GM18505 (cell line): Measurements from ENCODE around the gene PRSS22.

Experiments used
- ATAC-seq: cut with Tn5 transposase; IDR thresholded peaks from one replicate; pipeline ENCODE4 v1.9.1; 2021; ENCODE audit not compliant: unreplicated experiment
- POLR2A ChIP-seq: IDR thresholded peaks from 4 replicates; pipeline ENCODE4 v1.6.1; 2011; ENCODE audit warnings: borderline replicate concordance; ENCODE audit not compliant: insufficient read depth, insufficient read length; ENCODE audit errors: extremely low read depth

Gene PRSS22

DNA sequence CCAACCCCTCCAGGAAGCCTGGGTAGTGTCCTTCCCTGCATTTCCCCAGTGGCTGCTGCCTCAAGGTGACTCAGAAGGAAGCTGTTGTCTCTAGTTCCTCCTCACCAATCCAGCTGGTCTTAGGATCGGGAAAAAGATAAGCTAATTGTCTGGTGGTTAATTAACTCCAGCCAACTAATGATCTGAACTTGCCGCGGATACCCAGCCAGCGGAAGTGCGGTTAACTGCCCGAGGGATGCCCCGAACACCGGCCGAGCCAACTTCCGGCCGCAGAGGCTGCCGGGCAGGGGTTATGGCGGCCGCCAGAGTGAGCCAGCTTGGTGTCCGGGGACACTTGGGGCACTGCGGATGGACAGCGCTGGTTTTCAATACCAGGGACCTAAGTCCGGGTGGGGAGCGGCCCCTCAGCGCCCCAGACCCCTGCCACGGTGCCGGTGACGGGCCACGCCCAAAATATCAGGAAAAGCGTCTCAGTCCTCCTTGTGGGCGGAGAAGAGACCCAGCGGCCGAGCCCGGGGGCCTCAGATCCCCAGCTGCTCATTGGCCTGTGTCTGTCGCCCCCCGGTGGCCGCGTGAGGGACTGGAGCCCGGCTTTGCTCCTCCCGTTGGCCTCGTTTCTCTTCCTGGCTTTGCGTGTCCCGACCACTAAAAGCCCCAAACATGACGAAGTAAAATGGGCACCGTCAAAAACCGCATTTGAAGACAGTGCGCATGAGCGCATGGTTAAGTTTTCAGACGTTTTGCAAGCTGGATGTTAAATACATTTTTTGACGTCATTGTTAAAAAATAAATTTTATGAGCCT, 10.2 kb upstream of the PRSS22 start:
- peak; percentile 94 for ATAC-seq
- TF ChIP-seq POLR2A, result peak; percentile 95

DNA sequence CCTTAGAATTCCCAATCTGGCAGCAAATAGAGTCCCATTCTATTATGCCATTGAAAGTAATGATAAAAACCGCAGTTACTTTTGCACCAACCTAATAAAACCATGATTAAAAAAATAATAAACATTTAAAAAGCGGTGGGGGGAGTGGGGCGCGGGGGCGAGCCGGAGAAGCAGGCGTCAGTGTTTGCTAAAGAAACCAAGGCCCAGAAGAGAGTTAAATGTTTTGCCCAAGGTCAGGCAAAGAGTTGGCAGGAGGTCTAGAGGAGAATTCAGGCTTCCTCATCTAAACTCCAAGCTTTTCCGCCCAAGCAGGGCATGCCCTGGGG, 9.7 kb upstream of the PRSS22 start:
- no peak for TF ChIP-seq POLR2A
- no peak for ATAC-seq

DNA sequence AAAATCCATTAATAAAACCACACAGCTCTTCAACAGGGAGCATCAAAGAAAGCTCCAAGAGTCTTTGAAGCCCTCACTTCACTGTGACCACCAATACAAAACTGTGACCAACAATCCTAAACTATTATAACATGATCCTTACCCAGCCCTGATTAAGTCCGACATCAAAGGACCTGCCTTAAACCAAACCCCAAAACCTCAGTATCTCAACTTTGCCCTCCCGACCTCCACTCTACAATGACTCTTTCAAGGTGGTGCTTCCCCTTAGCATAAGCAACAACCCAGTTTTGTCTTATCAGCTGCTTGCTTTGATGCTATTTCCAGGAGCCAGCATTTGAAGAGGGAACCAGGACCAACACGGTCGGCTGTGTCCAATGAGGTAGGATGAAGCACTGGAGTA, 8.5 kb upstream of the PRSS22 start:
- no peak for ATAC-seq

DNA sequence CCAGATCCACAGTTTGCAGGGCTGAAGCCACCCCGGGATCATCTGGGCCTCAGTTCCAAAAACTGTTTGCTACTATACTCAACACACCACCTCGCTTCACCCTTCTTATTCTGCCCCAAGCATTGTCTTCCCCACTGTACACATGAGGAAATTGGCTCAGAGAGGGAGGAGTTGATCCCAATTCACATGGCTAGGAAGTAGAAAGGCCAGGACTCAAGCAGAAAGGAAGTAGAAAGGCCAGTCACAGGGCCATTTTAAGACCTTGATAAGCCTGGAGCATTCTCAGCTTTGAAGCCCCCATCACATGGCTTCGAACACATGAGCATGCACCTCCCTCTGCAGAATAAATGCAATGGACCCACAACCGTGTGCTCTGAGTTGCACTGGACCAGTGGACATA, 7.7 kb upstream of the PRSS22 start:
- no peak for TF ChIP-seq POLR2A
- ATAC-seq, result no peak

More for the DNA sequence above, 8.5 kb upstream of the PRSS22 start:
- no peak for TF ChIP-seq POLR2A

DNA sequence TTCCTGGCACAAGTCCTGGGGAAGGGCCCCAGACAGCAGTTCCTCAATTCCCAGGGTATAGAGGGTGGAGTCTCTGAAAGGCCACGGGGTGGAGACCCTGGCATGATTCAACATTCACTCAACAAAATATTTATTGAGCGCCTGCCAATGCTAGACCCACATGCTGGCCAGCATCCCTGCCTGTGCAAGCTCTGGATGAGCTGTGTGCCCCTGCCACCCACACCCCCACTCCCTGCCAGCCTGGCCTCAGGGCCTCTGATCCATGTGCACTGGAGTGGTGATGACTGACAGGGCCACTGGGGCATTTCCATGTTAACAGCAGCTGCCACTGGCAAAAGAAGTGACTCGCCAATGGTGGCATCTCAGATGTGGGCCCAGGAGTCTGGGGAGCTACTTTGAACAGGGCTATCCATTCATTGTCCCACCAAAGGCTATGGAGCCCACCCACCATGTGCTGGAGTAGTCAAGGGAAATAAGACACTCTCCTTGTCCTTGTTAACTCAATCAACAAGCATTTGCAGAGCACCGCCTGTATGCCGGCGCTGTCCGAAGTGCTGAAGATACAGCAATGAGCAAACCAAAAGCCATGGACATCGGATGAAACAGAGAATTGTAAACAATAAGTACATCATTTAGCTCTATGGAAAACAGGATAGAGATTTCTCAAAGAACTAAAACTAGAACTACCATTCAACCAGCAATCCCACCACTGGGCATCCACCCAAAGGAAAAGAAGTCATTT, 3.0 kb upstream of the PRSS22 start:
- TF ChIP-seq POLR2A, result no peak

DNA sequence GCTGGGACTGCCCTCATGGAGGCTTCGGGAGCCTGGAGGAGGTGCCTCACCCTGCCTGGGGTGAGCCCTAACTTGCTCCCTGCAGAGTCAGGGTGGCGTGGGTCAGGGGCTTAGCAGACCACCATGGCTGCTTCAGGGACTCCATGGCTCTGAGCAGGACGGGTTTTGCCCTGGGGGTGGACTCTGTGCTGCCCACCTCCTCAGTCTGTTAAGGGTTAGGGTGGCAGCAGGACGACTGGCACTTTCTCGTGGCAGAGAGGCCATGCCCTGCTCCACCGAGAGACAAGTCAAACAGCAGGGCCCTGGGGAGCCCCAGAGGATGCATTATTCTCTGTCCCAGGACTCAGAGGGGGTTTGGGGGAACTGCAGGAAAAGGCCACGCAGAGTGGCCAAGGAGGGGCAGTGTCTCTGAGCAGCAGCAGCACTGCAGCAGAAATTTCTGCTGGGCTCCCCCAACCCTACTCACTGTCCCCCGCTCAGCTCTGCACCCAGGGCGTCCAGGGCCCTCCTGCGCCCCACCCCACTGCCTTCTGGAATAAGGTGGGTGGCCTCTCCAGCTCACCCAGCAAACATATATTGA, 1.8 kb upstream of the PRSS22 start:
- ATAC-seq, result no peak
- TF ChIP-seq POLR2A, result no peak

More for the DNA sequence above, 3.0 kb upstream of the PRSS22 start:
- no peak for ATAC-seq

DNA sequence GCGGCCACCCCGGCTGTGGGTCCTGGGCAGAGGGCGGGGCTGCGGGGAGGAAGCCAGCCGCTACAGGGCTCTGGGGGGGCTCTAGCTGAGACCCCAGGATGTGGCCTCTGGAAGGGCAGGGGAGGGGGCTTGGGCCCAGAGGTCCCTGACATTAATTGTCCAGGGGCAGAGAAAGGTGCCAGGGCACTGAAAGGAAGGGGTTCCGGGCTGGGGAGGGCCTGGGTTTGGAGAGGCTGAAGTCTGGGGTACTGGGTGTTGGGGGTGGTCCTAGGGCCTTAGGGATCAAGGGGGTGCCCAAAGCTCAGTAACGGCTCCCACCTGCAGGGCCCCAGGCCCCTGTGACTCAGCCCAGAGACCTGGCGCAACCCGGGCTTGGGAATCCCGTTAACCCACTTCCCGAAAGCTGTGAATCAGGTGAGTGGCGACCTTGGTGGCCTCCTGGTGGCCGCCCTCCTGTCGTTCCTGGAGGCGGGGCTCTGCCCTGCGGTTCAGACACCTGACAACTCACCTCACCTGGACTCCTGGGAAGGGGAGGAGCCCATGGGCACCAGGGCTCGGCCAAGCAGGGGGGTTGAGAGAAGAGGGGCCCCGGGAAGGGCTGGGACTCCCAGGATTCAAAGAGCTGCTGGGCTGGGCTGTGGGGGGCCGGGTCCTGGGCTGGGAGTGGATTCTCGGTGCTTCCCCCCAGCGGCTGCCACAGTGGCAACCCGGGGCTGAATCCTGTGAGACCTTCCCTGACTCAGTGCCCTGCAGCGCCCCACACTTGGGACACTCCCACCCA, 465 bp upstream of the PRSS22 start:
- TF ChIP-seq POLR2A, result no peak

DNA sequence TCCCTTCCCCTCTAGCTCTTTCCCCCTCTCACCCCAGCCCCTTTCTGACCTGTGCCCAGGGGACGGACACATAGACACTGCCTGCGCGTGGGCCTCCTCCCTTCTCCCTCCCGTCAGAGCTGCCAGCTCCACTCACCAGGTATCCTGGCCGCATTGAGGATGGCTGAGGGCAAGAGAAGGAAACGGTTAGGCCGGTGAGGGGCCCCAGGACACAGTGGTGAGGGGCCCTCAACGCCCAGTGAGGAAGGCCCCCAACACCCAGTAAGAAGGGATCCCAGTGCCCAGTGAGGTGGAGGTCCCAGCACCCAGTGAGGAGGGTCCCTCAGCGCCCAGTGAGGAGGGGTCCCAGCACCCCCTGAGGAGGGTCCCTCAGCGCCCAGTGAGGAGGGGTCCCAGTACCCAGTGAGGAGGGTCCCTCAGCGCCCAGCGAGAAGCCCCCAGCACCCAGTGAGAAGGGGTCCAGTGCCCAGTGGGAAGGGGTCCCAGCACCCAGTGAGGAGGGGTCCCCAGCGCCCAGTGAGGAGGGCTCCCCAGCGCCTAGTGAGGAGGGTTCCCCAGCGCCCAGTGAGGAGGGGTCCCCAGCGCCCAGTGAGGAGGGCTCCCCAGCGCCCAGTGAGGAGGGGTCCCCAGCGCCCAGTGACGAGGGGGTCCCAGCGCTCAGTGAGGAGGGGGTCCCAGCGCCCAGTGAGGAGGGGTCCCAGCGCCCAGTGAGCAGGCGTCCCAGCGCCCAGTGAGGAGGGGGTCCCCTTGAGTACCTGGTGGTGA, 1.1 kb downstream of the PRSS22 start:
- no peak for ATAC-seq
- no peak for TF ChIP-seq POLR2A

More for the DNA sequence above, 465 bp upstream of the PRSS22 start:
- no peak for ATAC-seq

DNA sequence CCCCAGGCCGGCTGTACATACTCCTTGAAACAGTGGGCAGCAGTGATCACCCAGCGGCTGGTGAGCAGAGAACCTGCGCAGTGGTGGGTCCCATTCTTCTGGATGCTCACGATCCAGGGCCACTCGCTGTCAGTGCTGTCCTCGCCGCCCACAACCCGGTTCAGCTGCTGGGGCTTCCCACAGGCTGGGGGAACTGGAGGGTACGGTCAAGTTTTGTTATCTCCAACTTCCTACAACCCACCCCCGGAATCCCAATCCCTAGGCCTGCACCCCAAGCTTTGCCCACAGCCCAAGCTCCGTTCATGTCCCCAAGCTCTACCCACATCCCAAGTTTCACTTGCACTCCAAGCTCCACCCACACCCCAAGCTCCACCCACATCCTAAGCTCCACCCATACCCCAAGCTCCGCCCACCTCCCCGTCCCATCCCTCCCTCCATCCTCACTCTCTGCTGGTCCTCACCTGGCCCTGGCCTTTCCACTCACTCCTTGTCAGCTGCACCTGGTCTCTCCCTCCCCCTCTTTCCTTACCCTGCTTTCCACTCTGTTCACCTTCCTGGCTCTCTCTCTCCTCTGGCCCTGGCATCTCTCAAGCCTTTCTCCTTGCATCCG, 1.8 kb downstream of the PRSS22 start:
- ATAC-seq, result no peak
- no peak for TF ChIP-seq POLR2A

DNA sequence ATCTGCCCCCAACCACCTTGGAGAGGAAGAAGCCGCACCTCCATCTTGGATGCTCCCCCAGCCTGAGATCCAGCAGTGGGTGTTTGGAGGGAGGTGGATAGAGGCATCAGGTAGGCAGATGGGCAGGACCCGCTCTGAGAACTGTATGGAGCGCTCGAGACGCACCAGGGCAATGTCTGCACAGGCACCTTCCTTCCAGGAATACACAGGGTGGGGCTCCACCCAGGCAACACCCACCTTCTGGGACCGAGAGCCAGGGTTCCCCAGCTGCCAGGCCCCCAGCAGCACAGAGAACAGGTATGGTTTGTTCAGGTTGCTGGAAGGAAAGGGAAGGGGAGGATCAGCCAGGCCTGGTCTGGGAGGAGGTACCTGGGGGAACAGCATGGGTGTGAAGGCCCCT, 2.4 kb downstream of the PRSS22 start:
- no peak for ATAC-seq
- TF ChIP-seq POLR2A, result no peak

DNA sequence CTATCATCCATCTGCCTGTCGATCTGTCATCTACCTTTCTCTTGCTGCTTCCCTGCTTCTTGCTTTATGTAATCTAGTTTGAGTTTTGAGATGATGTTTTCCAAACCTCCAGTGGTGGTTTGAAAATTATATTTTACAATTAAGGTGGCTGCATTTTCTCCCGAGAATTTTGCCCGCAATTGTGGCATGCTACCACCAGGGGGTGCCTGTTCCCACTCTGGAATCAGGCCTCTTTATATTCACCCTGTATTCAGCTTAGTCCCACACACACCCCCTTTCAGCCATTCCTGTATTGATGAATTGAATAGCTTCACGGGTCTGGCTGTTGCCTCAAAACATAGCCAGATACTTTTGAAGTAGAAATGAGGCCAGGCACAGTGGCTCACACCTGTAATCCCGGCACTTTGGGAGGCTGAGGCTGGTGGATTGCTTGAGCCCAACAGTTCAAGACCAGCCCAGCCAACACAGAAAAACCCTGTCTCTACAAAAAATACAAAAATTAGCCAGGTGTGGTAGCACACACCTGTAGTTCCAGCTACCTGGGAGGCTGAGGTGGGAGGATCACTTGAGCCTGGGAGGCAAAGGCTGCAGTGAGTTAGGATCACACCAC, 3.2 kb downstream of the PRSS22 start:
- ATAC-seq, result no peak
- no peak for TF ChIP-seq POLR2A
